HG03097 (cell line): ENCODE results near the gene KRT25.

Source experiments
- ATAC-seq: cut with Tn5 transposase; IDR thresholded peaks from one replicate; pipeline ENCODE4 v1.9.1; 2021; ENCODE audit not compliant: unreplicated experiment, low FRiP score

The KRT25 gene

DNA sequence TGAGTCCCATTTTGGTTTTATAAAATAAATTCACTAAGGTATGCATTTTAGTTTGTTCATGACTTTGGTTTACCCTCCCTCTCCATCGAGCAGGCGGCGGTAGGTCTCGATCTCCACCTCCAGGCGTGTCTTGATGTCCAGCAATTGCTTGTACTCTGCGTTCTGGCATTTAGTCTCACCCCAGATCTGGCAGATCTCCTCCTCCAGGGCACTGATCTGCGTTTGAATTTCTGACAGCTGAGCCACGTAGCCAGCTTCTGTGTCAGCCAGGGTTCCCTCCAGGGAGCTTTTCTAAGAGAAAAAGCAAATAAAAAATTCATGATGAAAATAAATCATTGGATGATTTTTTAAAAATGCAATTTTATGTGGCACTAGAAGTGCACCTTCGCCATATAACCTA is 55.8 kb downstream of the KRT25 start:
- no peak for ATAC-seq
